NCI-H2196 treated with DMSO at 0.1 percent for 48 hours (cell line): Measurements from ENCODE around the gene BTNL9.
"Not testable (repeated sequence)": the region's sequence is repeated elsewhere in the genome, so short reads cannot be mapped to it uniquely, and the experiment has no call there.

ENCODE experiments used
- DNase-seq: peaks from one replicate; lab custom pipeline; 2025; ENCODE audit not compliant: unreplicated experiment; lab: John Stamatoyannopoulos, UW

The BTNL9 gene

GRCh38 chr5:181039931-181040630 lies at the start of gene BTNL9:
Gene BTNL9, plus strand, starts transcription at chr5:181040266. Its CDS starts 5,224 bp downstream, at chr5:181045490.
- no peak for DNase-seq

- DNase-seq = no peak
These were observed 49.2 kb upstream of the BTNL9 start for GRCh38 chr5:180990882-180991242.

GRCh38 chr5:181001947-181002346 lies 38.1 kb upstream of the BTNL9 start:
- no peak for DNase-seq

- no peak for DNase-seq
These were observed 34.3 kb upstream of the BTNL9 start for GRCh38 chr5:181005791-181006190.

GRCh38 chr5:181008136-181008535 lies 31.9 kb upstream of the BTNL9 start:
- DNase-seq = no peak

- DNase-seq = not testable (repeated sequence)
These were observed 30.0 kb upstream of the BTNL9 start for GRCh38 chr5:181010018-181010417.

GRCh38 chr5:181014654-181015053 lies 25.4 kb upstream of the BTNL9 start:
- DNase-seq = not testable (repeated sequence)

- not testable (repeated sequence) for DNase-seq
These were observed 22.6 kb upstream of the BTNL9 start for GRCh38 chr5:181017448-181017847.

- no peak for DNase-seq
These were observed 19.4 kb upstream of the BTNL9 start for GRCh38 chr5:181020688-181021087.

GRCh38 chr5:181024245-181025064 lies 15.6 kb upstream of the BTNL9 start:
- DNase-seq = no peak

- no peak for DNase-seq
These were observed 12.5 kb upstream of the BTNL9 start for GRCh38 chr5:181027452-181028031.

GRCh38 chr5:181028032-181028819 lies 11.8 kb upstream of the BTNL9 start:
- no peak for DNase-seq

- DNase-seq = no peak
These were observed 8.3 kb upstream of the BTNL9 start for GRCh38 chr5:181031716-181032115.

- no peak for DNase-seq
These were observed 3.9 kb upstream of the BTNL9 start for GRCh38 chr5:181035991-181036815.

- DNase-seq = no peak
These were observed 3.2 kb upstream of the BTNL9 start for GRCh38 chr5:181036816-181037364.

- no peak for DNase-seq
These were observed 2.7 kb upstream of the BTNL9 start for GRCh38 chr5:181037365-181037861.

GRCh38 chr5:181039471-181039870 lies 595 bp upstream of the BTNL9 start:
- no peak for DNase-seq

- no peak for DNase-seq
These were observed 522 bp downstream of the BTNL9 start for GRCh38 chr5:181040631-181040945.

GRCh38 chr5:181041043-181041442 lies 977 bp downstream of the BTNL9 start:
- no peak for DNase-seq
